OCI-LY1 (cell line): ENCODE results near the gene EID3.

Source experiments
- CTCF ChIP-seq: fragments of 200-600 bp; sonication (generic), shearing (Covaris generic); IDR thresholded peaks from 2 replicates; pipeline ENCODE4 v1.5.1; 2017; ENCODE audit warnings: mild to moderate bottlenecking, antibody characterized with exemption, low read length, moderate library complexity, mixed read lengths
- EZH2 ChIP-seq: fragments of 200-600 bp; sonication (generic), shearing (Covaris generic); IDR thresholded peaks from 2 replicates; pipeline ENCODE4 v1.8.0; 2017; ENCODE audit warnings: borderline replicate concordance, mixed run types, mild to moderate bottlenecking, antibody characterized with exemption, low read length, moderate library complexity, mixed read lengths

GRCh38 chr12:104344682-104345081, 41.1 kb downstream of the EID3 start:
- TF ChIP-seq CTCF (no peak), EZH2 (no peak)
